ENCODE results near the gene MOB2.

MOB2 gene

GRCh38 chr11:1484061-1484671 lies 2.4 kb downstream of the MOB2 start:
- no peak for DNase-seq

DNA sequence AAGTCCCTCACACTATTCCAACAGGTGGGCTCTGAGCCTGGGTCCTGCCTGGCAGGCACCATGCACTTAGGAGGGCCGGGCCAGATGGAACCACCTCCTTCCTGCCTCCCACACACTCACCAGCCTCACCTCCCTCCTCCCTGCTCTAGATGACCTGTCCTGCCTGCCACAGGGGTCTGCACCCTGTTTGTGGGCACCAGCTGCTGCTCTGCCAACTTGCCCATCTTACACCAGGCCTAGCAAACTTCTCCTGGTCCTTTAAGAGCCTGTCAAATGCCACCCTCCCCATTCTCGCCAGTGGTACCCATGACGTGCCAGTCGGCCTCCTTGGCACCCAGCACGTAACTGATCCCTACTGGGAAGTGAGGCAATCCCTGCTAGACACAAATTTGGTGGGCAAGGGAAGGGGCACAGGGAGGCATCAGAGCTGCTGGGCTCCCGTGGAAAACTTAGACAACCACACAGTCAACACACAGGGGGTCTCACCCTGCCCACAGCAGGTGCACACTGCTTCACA lies 3.1 kb downstream of the MOB2 start:
- no peak for DNase-seq

DNA sequence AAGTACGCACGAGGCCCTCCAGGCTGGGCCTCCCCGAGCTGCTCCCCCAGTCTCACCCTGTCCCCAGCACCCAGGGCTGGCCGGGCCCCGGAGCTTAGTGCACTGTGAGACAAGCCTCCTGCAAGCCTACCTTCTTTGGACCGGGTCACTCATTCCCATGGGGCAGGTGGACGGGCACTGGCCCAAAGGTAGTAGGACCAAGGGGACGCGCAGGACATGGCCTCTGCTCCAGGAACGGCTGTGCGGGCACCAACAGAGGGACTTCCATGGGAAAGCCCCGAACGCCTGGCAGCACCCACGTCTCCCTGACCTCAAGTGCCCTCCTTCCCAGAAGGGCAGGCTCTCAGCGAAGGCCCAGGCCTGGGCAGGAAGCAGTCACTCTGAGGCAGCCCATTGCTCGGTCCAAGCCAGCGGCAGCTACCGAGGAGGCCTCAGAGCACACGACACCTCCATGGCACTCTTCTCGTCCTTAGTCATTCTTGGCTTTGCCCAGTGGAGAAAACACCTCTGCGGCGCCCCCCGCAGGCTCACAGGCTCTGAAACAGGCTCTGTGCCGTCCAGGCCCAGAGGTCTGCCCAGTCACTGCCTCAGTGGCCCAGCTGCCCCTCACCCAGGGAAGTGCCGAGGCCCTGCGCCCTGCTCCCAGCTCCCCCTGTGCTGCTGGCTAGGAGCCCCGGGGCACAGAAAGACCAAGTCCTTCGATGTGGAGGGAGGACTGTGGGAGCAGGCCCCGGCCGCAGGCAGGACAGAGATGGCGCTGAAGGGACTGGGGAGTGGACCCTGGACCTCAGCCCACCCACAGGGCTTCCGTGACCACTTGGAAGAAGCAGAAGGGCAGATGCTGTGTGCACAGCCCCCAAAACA lies 3.8 kb downstream of the MOB2 start:
- no peak for DNase-seq

DNA sequence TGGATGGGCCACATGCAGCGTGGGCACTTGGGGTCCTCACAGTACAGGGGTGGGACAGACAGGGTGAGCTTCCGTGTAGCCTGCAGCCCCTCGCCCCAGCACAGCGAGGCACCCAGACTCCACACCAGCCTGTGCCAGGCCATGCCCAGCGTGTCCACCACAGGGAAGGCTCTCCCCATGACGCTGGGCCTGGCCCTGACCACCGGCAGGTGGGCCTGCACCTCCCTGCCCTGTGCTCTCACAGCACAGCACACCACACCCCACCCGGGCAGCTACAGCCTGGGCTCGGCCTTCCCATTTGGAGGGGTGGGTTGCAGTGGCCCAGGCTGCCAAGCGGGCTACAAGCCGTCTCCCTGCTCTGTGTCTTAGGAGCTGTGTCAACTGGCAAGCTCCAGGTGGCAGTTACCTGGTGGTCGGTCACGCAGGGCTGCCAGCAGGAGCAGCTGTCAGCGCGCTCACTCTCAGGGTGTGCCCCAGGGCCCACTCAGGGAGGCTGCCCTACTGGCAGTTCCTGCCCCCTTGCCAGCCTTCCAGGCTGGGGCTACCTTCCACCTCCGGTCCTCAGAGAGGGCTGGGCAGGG lies 4.6 kb downstream of the MOB2 start:
- DNase-seq = no peak

- no peak for DNase-seq
Observed at GRCh38 chr11:1481483-1481825, 5.1 kb downstream of the MOB2 start.

DNA sequence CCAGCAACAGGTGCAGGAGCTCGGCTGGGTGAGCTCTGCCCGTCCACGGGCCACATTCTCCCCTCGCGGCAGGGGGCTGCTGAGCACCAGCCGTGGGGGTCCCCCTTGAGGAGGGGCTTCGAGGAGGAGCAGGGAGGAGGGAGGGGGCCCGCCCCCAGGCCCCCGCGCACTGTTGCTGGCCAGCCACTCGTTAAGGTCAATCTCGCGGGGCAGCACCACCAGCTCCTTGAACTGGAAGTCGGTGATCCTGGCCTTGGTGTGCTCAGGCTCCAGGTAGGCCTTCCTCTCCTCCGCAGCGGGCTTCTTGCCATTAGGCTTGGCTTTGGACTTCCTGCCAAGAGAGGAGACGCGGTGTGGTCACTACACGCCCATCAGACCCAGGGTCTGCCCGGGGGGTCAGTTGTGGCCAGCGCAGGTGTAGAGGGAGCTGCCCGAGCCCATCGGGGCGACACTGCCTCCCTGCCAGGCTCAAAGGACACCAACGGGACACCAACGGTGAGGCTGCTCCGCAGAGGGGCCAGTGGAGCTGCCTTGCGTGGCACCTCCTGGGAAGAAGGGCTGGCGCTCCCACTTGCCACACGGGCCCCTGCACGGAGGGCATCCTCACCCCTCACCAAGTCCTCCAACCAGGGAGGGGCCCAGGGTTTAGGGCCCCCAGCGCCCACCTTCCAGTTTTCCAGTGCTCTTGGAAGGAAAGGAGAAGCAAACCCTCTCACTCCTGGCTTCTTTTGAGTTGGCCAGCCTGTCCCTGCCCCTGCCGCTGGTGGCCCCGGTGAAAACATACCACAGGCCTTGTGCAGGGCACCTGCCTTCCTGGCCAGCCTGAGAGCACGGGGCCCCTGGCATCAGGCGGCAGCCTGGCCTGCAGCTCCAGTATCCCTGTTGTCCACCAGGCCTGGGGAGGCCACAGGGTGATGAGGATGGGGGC lies 5.8 kb downstream of the MOB2 start:
- no peak for DNase-seq

- no peak for DNase-seq
Observed at GRCh38 chr11:1480191-1480554, 6.4 kb downstream of the MOB2 start.

DNA sequence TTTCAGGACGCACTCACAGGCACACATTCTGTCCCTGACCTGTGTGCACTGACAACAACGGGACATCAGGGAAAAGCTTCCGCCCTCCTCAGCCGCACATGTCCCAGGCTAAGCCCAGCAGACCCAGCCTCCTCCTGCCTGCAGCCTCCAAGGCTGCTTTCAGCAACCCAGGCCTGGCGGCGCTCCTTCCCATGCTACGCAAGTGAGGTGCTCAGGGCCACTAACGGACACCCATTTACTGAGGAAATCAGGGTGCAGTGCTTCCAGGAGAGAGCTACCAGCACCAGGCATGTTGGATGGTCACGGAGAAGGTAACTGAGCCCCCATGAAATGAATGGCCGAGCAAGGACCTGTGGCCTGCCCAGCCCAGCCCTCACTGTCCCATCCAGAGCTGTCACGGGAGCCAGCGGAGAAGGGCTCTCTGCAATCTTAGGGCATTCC lies 6.9 kb downstream of the MOB2 start:
- DNase-seq = no peak

DNA sequence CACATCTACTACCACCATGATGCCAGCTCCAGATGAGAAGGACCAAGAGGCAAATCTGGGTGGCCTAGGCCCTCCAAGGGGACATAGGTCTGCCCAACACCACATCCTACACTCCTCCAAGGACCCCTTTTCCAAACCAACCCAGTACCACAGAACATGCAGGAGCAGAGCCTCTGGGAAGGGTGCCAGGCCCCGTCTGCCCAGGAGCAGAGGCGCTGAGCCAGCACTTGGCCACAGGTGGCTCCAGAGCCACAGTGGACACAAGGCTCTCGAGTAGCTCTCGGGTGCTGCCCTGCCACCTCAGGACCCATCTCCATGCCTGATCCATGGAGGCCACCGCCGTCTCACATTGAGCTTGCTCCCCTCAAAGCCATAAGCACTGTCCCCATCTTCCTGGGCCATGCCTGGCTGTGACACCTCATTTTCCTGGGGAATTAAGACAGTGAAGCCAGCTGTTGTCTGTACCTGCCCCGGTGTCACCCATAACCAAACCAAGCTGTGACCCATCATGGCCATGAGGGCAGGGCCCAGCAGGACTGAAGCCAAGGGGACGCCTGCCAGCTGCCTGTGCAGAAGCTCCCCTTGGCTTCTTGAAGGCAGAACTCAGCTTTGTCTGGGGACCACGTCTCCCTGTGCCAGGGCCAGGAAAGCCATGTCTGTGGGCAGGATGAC lies 7.4 kb downstream of the MOB2 start:
- no peak for DNase-seq

DNA sequence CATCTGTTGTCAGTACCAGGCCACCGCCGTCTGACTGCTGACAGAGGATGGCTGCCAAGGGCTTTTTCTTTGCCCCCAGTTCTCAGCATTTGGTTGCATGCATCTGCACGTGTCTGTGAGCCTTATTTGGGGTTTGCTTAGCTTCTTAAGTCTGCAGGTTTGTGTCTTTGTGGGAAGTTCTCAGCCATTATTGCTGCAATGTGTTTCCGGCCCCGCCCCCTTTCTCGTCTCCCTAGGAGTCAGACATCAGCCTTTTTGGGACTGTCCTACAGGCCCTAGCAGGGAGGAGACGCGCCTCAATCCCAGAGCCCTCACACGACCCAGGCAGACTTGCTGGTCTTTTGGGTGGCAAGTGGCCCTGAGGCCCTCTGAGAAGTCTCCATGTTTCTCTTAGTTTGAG lies 8.0 kb downstream of the MOB2 start:
- no peak for DNase-seq

DNA sequence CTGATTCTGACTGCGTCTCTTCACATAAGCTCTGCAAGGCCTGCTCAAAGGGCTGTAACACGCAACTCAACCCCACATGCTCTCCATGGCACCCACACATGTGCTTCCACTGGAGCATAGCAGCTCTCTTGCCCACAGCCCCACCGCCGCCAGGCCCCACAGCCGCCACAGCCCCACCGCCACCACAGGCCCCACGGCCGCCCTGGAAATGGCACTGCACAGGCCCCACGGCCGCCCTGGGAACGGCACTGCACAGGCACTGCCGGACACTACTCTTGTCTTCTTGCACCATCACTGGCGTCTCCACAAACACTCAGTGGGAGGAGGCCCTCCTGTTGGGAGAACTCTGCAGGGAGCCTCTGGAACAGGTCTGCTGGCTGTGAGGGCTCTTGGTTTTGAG lies 8.6 kb downstream of the MOB2 start:
- DNase-seq = no peak

GRCh38 chr11:1476940-1477736 lies 9.4 kb downstream of the MOB2 start:
- DNase-seq = no peak

DNA sequence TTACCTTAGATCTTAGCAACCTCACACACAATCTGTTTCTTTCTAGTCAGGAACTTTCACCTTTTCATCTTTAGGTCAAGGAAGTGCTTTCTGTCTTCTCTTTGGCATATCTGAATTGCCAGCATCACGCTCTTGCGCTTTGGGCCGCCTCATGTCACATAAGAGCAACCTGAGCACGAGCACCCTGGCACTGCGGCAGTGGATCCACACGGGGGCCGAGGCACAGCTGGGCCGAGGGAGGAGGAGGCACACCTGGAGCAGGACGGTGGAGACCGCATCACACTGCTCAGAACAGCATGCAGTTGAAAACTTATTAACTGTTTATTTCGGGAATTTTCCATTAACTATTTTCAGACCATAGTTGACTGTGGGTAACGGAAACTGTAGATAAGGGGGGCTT lies 10.7 kb downstream of the MOB2 start:
- no peak for DNase-seq

GRCh38 chr11:1473786-1474185 lies 12.8 kb downstream of the MOB2 start:
- no peak for DNase-seq

DNA sequence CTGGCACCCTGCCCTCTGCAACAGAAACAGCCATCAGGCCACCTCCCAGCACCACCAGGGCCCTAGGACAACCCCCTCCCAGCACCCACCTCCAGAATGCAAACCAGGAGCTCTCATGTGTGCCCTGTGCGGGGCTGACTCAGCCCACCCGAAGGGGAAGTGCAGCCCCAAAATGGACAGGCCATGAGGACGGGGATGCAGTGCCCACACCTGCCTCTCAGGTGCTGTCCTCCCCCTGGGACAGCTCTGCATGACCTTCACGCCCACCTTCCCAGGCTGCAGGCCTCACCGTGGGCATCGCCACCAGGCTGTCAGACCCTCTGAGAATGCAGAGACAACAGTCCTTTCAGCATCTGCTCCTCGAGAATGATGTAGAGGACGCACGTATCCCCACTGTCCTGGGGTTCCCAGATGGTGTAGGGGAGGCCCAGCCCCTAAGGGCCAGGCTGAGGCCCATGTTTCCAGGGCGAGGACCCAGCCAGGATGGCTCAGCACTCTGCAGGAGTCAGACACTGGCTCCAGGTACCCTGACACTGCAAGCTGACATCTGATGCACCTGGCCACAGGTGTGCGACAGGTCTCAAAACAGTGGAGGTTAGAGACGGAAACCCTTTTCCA lies 13.5 kb downstream of the MOB2 start:
- DNase-seq = no peak

DNA sequence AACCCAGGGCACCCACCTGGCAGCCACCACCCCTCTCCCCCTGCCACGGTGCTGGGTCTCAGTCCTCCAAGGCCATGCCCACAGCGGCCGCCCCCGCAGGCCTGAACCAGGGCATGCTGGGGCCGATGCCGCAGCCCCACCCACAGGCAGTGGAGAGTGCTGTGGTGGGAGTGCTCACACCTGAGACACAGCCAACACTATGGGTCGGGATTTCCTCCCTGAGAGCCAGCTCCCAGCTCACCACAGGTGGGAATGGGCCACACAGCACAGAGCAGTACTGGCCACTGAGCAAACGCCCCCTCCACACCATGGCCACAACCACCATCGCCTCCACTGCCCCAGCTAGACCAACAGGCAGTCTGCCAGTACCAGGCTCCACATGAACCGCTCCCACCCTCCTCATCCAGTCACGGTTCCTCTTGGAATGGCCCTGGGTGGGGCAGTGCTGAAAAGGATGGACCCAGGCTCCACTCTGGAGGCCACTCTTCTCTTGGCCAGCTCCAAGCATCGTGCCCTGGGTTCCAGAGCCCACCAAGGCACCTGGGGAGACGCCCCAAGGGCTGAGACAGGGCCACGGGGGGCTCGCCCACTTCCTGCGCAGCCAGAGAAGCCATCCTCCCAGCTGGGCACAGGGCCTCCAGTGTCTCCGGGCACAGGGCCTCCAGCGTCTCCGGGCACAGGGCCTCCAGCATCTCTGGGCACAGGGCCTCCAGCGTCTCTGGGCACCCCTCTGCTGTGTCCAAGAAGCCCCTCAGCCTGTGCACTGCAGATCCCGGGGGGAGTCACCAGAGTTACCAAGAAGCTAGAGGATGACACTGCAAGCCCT lies 14.2 kb downstream of the MOB2 start:
- no peak for DNase-seq

GRCh38 chr11:1471736-1472135 lies 14.8 kb downstream of the MOB2 start:
- no peak for DNase-seq

- no peak for DNase-seq
Observed at GRCh38 chr11:1470681-1471611, 15.6 kb downstream of the MOB2 start.
